C4-2B (cell line): Measurements from ENCODE around the gene BOD1L1.

Source experiments
- CTCF ChIP-seq: fragments of 450-650 bp; conservative IDR thresholded peaks from 2 replicates; pipeline ENCODE4 v1.5.1; 2017; ENCODE audit warnings: mild to moderate bottlenecking
- ZFX ChIP-seq: fragments of 450-650 bp; IDR thresholded peaks from 2 replicates; pipeline ENCODE4 v1.6.1; 2017

- TF ChIP-seq CTCF (no peak), ZFX (no peak)
Measured at GRCh38 chr4:13521047-13521446, 106.5 kb downstream of the BOD1L1 start.
